Activated B cell treated with CpG ODN at 0.5 μM for 24 hours (primary cell): ENCODE data around the gene ZFAND4. TPM values are rescaled to one million over a fixed set of nuclear protein-coding genes. Genes with fewer than 3 reads are reported as not detected.

ENCODE experiments used
- ATAC-seq: fragments of 200-7000 bp; cut with Tn5 transposase; one replicate; pipeline ENCODE4 v1.10.0; 2021; ENCODE audit warnings: low read depth, mild to moderate bottlenecking, moderate library complexity
- CTCF ChIA-PET: fragments of 350-600 bp; sonication (Branson Sonifier 250); formaldehyde crosslinking; loops from one replicate; lab custom pipeline; 2021; ENCODE audit warnings: antibody characterized with exemption; lab: Charles Lee
- POLR2A ChIA-PET: fragments of 350-600 bp; sonication (Branson Sonifier 250); formaldehyde crosslinking; loops from one replicate; lab custom pipeline; 2021; ENCODE audit warnings: antibody characterized with exemption; lab: Charles Lee
- DNase-seq: peaks from one replicate; pipeline ENCODE4 v3.0.0; 2022
- H3K27ac Mint-ChIP-seq: one replicate; pipeline ENCODE4 v1.8.0; 2020; ENCODE audit warnings: mixed read lengths
- H3K27me3 Mint-ChIP-seq: one replicate; pipeline ENCODE4 v1.8.0; 2021; ENCODE audit warnings: mixed read lengths
- H3K36me3 Mint-ChIP-seq: one replicate; pipeline ENCODE4 v1.8.0; 2021; ENCODE audit warnings: low read depth, mixed read lengths
- H3K4me1 Mint-ChIP-seq: one replicate; pipeline ENCODE4 v1.8.0; 2021; ENCODE audit warnings: mixed read lengths
- H3K4me3 Mint-ChIP-seq: one replicate; pipeline ENCODE4 v1.8.0; 2020; ENCODE audit warnings: mild to moderate bottlenecking, mixed read lengths
- H3K9me3 Mint-ChIP-seq: one replicate; pipeline ENCODE4 v1.8.0; 2020; ENCODE audit warnings: mixed read lengths
- CTCF ChIP-seq: fragments of 200-600 bp; IDR thresholded peaks from one replicate; pipeline ENCODE4 v1.8.0; 2022; ENCODE audit warnings: antibody characterized with exemption, mild to moderate bottlenecking
- intact Hi-C: fragments of 100-400 bp; cut with micrococcal nuclease; formaldehyde crosslinking; loops from one replicate; pipeline ENCODE4 v1.15.1; 2024
- total RNA-seq: library from RNA; stranded (reverse); gene quantifications from 2 replicates; pipeline ENCODE4 v1.2.3, GENCODE V29; 2022

ZFAND4 gene
- total RNA-seq, 1 donor from 2014 or later, result 22.1 TPM

DNA sequence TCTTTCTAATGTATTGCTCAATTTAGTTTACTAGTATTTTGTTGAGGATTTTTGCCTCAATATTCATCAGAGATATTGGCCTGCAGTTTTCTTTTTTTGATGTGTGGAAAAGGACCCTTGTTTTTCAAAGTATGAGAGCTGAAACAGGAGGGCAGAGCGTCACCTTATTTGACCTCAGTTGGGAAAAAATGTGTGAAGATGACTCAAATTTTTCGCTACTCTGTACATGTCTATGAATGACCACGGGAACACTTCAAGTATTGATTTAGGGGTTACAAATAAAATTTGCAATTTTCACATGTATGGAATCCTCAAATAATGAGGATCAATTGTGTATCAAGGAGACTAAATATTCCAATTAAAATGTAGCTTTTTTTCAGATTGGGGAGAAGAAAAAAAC lies 103.1 kb downstream of the ZFAND4 start:
- no peaks in the 10 kb centered on the region for H3K9me3 Mint-ChIP-seq
- DNase-seq (no peak), ATAC-seq (no peak)
- intact Hi-C loops, result no loop called here
- no peak overlapping the region for H3K27ac Mint-ChIP-seq
- ChIA-PET POLR2A (no interaction called here), CTCF (no interaction called here)
- no peak for TF ChIP-seq CTCF
- H3K36me3 Mint-ChIP-seq, result peaks cover 1% of the 10 kb centered on the region
- H3K27me3 Mint-ChIP-seq, result no peaks in the 10 kb centered on the region
- no peak overlapping the region for H3K4me3 Mint-ChIP-seq
- peaks cover 22% of the 10 kb centered on the region for H3K4me1 Mint-ChIP-seq

DNA sequence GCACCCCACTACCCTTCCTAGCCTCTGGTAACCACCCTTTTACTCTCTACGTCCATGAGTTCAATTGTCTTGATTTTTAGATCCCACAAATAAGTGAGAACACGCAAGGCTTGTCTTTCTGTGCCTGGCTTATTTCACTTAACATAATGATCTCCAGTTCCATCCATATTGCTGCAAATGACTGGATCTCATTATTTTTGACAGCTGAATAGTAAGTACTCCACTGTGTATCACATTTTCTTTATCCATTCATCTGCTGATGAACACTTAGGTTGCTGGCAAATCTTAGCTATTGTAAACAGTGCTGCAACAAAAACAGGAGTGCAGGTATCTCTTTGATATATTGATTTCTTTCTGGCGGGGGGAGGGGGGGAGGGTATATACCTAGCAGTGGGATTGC lies 106.2 kb downstream of the ZFAND4 start:
- Mint-ChIP-seq H3K36me3 (peaks cover 1% of the 10 kb centered on the region), H3K27me3 (no peaks in the 10 kb centered on the region), H3K27ac (peak overlapping the region; percentile 0), H3K4me1 (peaks cover 32% of the 10 kb centered on the region), H3K4me3 (no peak overlapping the region), H3K9me3 (no peaks in the 10 kb centered on the region)
- POLR2A ChIA-PET, result no interaction called here
- intact Hi-C loops, result no loop called here
- no peak for DNase-seq
- no peak for TF ChIP-seq CTCF
- CTCF ChIA-PET, result no interaction called here
- no peak for ATAC-seq

Other genes starting within 250 kb of the ZFAND4 start
- gene WASHC2C, start 54.5 kb upstream of the ZFAND4 start, total RNA-seq, result 67.0 and 74.1 TPM in 2 replicates
- 19.6 and 31.4 TPM in 2 replicates for gene AGAP4, start 174.7 kb upstream of the ZFAND4 start, total RNA-seq